ENCODE measurements around the gene ETFB.

ETFB gene

DNA sequence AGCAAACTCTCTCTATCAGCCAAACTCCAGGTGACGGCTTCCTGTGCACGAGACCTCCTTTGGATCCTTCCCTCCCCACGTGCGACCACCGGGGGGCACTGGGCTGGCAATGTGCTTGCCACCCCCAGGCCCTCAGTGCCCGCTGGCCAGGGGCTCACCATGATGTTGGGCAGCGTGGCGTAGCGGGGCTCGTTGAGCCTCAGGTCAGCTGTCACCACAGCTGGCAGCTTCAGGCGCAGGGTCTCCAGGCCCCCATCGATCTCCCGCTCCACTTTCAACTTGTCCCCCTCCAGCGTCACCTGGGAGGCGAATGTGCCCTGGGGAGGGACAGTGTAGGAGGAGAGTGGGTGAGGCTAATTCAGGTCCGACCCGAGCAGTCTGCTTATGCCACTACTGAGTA, 19.4 kb downstream of the ETFB start:
- no peaks in the 10 kb centered on the region for H3K27me3 ChIP-seq (ENCODE audit: insufficient read depth, low read length)
- no peak overlapping the region for H3K23ac ChIP-seq (ENCODE audit: low read length)
- H2BK12ac ChIP-seq (ENCODE audit: low read length), result no peak overlapping the region
- H2BK5ac ChIP-seq (ENCODE audit: low read depth, low read length, poor library complexity), result no peak overlapping the region
- no peak overlapping the region for H2AK5ac ChIP-seq (ENCODE audit: low read length)
- no peaks in the 10 kb centered on the region for H3K79me2 ChIP-seq (ENCODE audit: control insufficient read depth, insufficient read depth, low read length, poor library complexity)
- H3K4ac ChIP-seq (ENCODE audit: low read depth, low read length), result no peak overlapping the region
- H2AFZ ChIP-seq (ENCODE audit: insufficient read depth, low read length, poor library complexity), result no peak overlapping the region
- H4K12ac ChIP-seq (ENCODE audit: low read depth, low read length), result no peak overlapping the region
- H3K4me3 ChIP-seq (ENCODE audit: low read depth, low read length), result no peak overlapping the region
- H3K27ac ChIP-seq (ENCODE audit: low read depth, low read length), result no peak overlapping the region
- H3K18ac ChIP-seq (ENCODE audit: low read length), result no peak overlapping the region
- H2BK120ac ChIP-seq (ENCODE audit: insufficient read depth, low read length, poor library complexity), result no peak overlapping the region
- no peak overlapping the region for H3K4me2 ChIP-seq (ENCODE audit: low read length)
- peaks cover 22 to 24% of the 10 kb centered on the region in 2 experiments for H3K36me3 ChIP-seq (ENCODE audit: control insufficient read depth in 1 of 2, insufficient read depth in 2 of 2, low read length in 2 of 2)
- H4K8ac ChIP-seq (ENCODE audit: low read depth, low read length), result no peak overlapping the region
- no peak overlapping the region for H3K9ac ChIP-seq (ENCODE audit: low read length)
- H3K79me1 ChIP-seq (ENCODE audit: low read length), result no peaks in the 10 kb centered on the region
- no peaks in the 10 kb centered on the region for H3K4me1 ChIP-seq (ENCODE audit: control insufficient read depth in 1 of 2, insufficient read depth in 2 of 2, low read length in 2 of 2)
- H3K14ac ChIP-seq (ENCODE audit: low read length), result no peak overlapping the region
- no CpG with 5 or more reads among the region's 17 CpGs for WGBS (ENCODE audit: extremely low coverage, insufficient coverage, insufficient read length)
- H4K91ac ChIP-seq (ENCODE audit: low read depth, low read length), result no peak overlapping the region
- no peaks in the 10 kb centered on the region for H3K9me3 ChIP-seq (ENCODE audit: insufficient read depth, low read depth, low read length)
- DNase-seq, result no peak

- H2BK5ac ChIP-seq (ENCODE audit: low read depth, low read length, poor library complexity), result no peak overlapping the region
- no peak overlapping the region for H4K8ac ChIP-seq (ENCODE audit: low read depth, low read length)
- no peak overlapping the region for H3K23ac ChIP-seq (ENCODE audit: low read length)
- no peak for DNase-seq
- no peak overlapping the region for H4K91ac ChIP-seq (ENCODE audit: low read depth, low read length)
- no peak overlapping the region for H3K4me3 ChIP-seq (ENCODE audit: low read depth, low read length)
- no peak overlapping the region for H2AK5ac ChIP-seq (ENCODE audit: low read length)
- no peak overlapping the region for H3K4ac ChIP-seq (ENCODE audit: low read depth, low read length)
- no peaks in the 10 kb centered on the region for H3K9me3 ChIP-seq (ENCODE audit: insufficient read depth, low read depth, low read length)
- no peak overlapping the region for H3K14ac ChIP-seq (ENCODE audit: low read length)
- H3K18ac ChIP-seq (ENCODE audit: low read length), result no peak overlapping the region
- no peak overlapping the region for H2BK12ac ChIP-seq (ENCODE audit: low read length)
- H3K79me2 ChIP-seq (ENCODE audit: control insufficient read depth, insufficient read depth, low read length, poor library complexity), result no peaks in the 10 kb centered on the region
- H3K9ac ChIP-seq (ENCODE audit: low read length), result no peak overlapping the region
- peaks cover 17 to 18% of the 10 kb centered on the region in 2 experiments for H3K36me3 ChIP-seq (ENCODE audit: control insufficient read depth in 1 of 2, insufficient read depth in 2 of 2, low read length in 2 of 2)
- H2AFZ ChIP-seq (ENCODE audit: insufficient read depth, low read length, poor library complexity), result no peak overlapping the region
- H2BK120ac ChIP-seq (ENCODE audit: insufficient read depth, low read length, poor library complexity), result no peak overlapping the region
- no CpG with 5 or more reads among the region's 9 CpGs for WGBS (ENCODE audit: extremely low coverage, insufficient coverage, insufficient read length)
- H3K27ac ChIP-seq (ENCODE audit: low read depth, low read length), result no peak overlapping the region
- H3K79me1 ChIP-seq (ENCODE audit: low read length), result no peaks in the 10 kb centered on the region
- no peak overlapping the region for H3K4me2 ChIP-seq (ENCODE audit: low read length)
- peaks cover 9% of the 10 kb centered on the region for H3K27me3 ChIP-seq (ENCODE audit: insufficient read depth, low read length)
- H4K12ac ChIP-seq (ENCODE audit: low read depth, low read length), result no peak overlapping the region
- peaks cover 2 to 3% of the 10 kb centered on the region in 2 experiments for H3K4me1 ChIP-seq (ENCODE audit: control insufficient read depth in 1 of 2, insufficient read depth in 2 of 2, low read length in 2 of 2)
These were observed 21.0 kb downstream of the ETFB start for GRCh38 chr19:51345076-51345620.

DNA sequence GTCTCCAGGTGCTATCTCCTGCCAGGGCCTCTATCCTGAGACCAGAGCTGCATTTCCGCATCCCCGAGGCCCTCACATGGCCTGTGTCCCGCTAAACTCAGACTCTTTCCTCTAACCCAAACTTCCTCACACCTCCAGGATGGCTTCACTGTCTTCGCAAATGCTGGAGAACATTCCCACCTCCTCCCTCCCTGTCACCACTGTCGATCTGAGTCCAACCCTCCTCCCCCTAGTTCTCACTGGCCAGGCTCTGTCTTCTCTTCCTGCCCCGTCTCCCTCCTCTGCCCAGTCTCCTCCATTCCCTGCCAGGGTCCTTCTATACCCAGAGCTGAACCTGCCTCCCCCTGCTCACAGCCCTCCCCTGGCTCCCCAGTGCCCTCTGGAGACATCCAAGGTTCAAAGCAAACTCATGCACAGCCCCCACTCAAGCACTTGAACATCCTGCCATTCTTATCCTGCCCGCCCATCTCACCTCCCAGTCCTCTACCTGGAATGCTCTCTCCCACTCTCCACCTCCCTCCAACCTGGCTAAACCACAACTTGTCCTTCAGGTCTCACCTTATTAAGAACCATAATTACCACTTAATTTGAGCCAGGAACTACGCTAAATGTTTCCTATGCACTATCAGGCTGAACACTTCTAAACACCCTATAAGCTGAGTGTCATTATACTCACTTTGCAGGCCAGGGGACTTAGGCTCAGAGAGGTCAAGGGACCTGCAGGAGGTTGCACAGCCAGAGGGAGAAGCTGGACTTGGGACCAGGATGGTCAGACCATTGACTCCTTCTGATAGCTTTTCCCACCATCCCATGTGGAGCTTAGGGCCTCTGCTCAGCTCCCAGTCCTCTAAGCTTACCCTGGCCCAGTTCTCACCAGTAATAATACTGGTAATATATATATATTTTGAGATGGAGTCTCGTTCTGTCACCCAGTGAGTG, 23.3 kb downstream of the ETFB start:
- Histone ChIP-seq H3K79me2 (ENCODE audit: control insufficient read depth, insufficient read depth, low read length, poor library complexity) (no peaks in the 10 kb centered on the region), H3K9me3 (ENCODE audit: insufficient read depth, low read depth, low read length) (no peaks in the 10 kb centered on the region), H3K4ac (ENCODE audit: low read depth, low read length) (no peak overlapping the region), H3K79me1 (ENCODE audit: low read length) (peaks cover 7% of the 10 kb centered on the region), H4K8ac (ENCODE audit: low read depth, low read length) (no peak overlapping the region), H3K18ac (ENCODE audit: low read length) (no peak overlapping the region), H3K4me3 (ENCODE audit: low read depth, low read length) (no peak overlapping the region), H2BK120ac (ENCODE audit: insufficient read depth, low read length, poor library complexity) (no peak overlapping the region), H3K9ac (ENCODE audit: low read length) (no peak overlapping the region), H3K23ac (ENCODE audit: low read length) (no peak overlapping the region), H4K91ac (ENCODE audit: low read depth, low read length) (no peak overlapping the region), H3K4me2 (ENCODE audit: low read length) (no peak overlapping the region), H3K36me3 (ENCODE audit: control insufficient read depth in 1 of 2, insufficient read depth in 2 of 2, low read length in 2 of 2) (peaks cover 12 to 16% of the 10 kb centered on the region in 2 experiments), H3K27ac (ENCODE audit: low read depth, low read length) (no peak overlapping the region), H4K12ac (ENCODE audit: low read depth, low read length) (no peak overlapping the region), H2BK5ac (ENCODE audit: low read depth, low read length, poor library complexity) (no peak overlapping the region), H2BK12ac (ENCODE audit: low read length) (no peak overlapping the region), H3K4me1 (ENCODE audit: control insufficient read depth in 1 of 2, insufficient read depth in 2 of 2, low read length in 2 of 2) (peaks cover 2 to 7% of the 10 kb centered on the region in 2 experiments), H2AK5ac (ENCODE audit: low read length) (no peak overlapping the region), H3K14ac (ENCODE audit: low read length) (no peak overlapping the region), H2AFZ (ENCODE audit: insufficient read depth, low read length, poor library complexity) (no peak overlapping the region), H3K27me3 (ENCODE audit: insufficient read depth, low read length) (peaks cover 9% of the 10 kb centered on the region)
- no CpG with 5 or more reads among the region's 9 CpGs for WGBS (ENCODE audit: extremely low coverage, insufficient coverage, insufficient read length)
- DNase-seq, result no peak

DNA sequence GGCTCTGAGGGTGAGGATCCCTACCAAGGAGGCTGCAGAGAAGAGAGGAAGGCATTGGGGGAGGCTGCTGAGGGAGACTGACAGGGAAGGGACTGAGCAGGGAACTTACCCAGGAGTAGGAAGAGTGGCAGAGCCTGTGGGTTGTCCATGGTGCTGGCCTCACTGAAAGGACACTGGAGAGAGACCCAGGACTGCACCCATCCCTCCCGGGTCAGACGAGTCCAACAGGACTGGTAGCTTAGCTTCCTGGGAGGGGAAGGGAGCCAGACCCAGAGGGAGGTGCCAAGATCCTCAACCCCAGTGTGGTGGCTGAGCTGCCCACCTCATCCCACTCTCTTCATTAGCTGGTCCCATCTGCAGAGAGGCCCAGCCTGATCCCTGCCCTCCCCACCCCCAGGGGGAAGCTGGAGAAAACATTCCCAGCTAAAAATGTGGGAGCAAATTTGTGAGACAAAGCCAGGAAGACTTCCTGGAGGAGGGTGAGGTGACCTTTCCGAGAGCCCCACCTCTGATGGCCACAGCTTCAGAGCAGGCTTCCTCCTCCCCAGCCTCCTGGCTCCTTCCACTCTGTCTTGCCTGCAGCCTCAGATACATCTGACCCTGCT, 24.1 kb downstream of the ETFB start, which contains the start of gene VSIG10L:
VSIG10L (minus strand) TSS at position 164 of the 605 bp plus-strand sequence; CDS start at position 149, 15 bp downstream.
- no peaks in the 10 kb centered on the region for H3K9me3 ChIP-seq (ENCODE audit: insufficient read depth, low read depth, low read length)
- H2BK5ac ChIP-seq (ENCODE audit: low read depth, low read length, poor library complexity), result no peak within 1 kb of the TSS
- H3K9ac ChIP-seq (ENCODE audit: low read length), result no peak within 1 kb of the TSS
- peaks cover 12 to 13% of the 10 kb centered on the region in 2 experiments for H3K36me3 ChIP-seq (ENCODE audit: control insufficient read depth in 1 of 2, insufficient read depth in 2 of 2, low read length in 2 of 2)
- H4K91ac ChIP-seq (ENCODE audit: low read depth, low read length), result no peak within 1 kb of the TSS
- no peak within 1 kb of the TSS for H3K4me2 ChIP-seq (ENCODE audit: low read length)
- peak in 1 of 2 donors; percentile 9 for DNase-seq
- peaks cover 7% of the 10 kb centered on the region for H3K79me1 ChIP-seq (ENCODE audit: low read length)
- whole genome bisulfite sequencing (ENCODE audit: extremely low coverage, insufficient coverage, insufficient read length), result no CpG with 5 or more reads among the region's 3 CpGs
- no peak within 1 kb of the TSS for H3K23ac ChIP-seq (ENCODE audit: low read length)
- no peak within 1 kb of the TSS for H2AK5ac ChIP-seq (ENCODE audit: low read length)
- no peak within 1 kb of the TSS for H3K4ac ChIP-seq (ENCODE audit: low read depth, low read length)
- H3K79me2 ChIP-seq (ENCODE audit: control insufficient read depth, insufficient read depth, low read length, poor library complexity), result no peaks in the 10 kb centered on the region
- H3K14ac ChIP-seq (ENCODE audit: low read length), result no peak within 1 kb of the TSS
- H3K4me1 ChIP-seq (ENCODE audit: control insufficient read depth in 1 of 2, insufficient read depth in 2 of 2, low read length in 2 of 2), result peaks cover 2 to 7% of the 10 kb centered on the region in 2 experiments
- no peak within 1 kb of the TSS for H4K12ac ChIP-seq (ENCODE audit: low read depth, low read length)
- no peak within 1 kb of the TSS for H3K18ac ChIP-seq (ENCODE audit: low read length)
- no peak within 1 kb of the TSS for H2BK120ac ChIP-seq (ENCODE audit: insufficient read depth, low read length, poor library complexity)
- peaks cover 9% of the 10 kb centered on the region for H3K27me3 ChIP-seq (ENCODE audit: insufficient read depth, low read length)
- H4K8ac ChIP-seq (ENCODE audit: low read depth, low read length), result no peak within 1 kb of the TSS
- H2AFZ ChIP-seq (ENCODE audit: insufficient read depth, low read length, poor library complexity), result no peak within 1 kb of the TSS
- H2BK12ac ChIP-seq (ENCODE audit: low read length), result no peak within 1 kb of the TSS
- H3K4me3 ChIP-seq (ENCODE audit: low read depth, low read length), result no peak within 1 kb of the TSS
- no peak within 1 kb of the TSS for H3K27ac ChIP-seq (ENCODE audit: low read depth, low read length)

Measured in trophoblast cell (in vitro differentiated cells and primary cell).